HEK293 (cell line): ENCODE results near the gene PTGER4.
A peak's percentile ranks its signal among the peaks of the same experiment; 100 is the strongest.

ENCODE experiments used
- CTCF ChIA-PET: fragments of 350-600 bp; formaldehyde crosslinking; extraction: SDS; loops from one replicate; lab custom pipeline; 2021; ENCODE audit warnings: antibody characterized with exemption; lab: Yijun Ruan, JAX
- POLR2A ChIA-PET: fragments of 300-600 bp; formaldehyde crosslinking; extraction: SDS; loops from one replicate; lab custom pipeline; 2020; ENCODE audit warnings: antibody characterized with exemption, inconsistent platforms; lab: Yijun Ruan, JAX
- H3K27ac ChIP-seq: fragments of 200-500 bp; sonication (Bioruptor generic); 2 replicates; pipeline ENCODE4 v1.5.1; 2014; ENCODE audit warnings: low read depth, low read length, control low read depth, inconsistent platforms; ENCODE audit errors: extremely low read depth
- H3K36me3 ChIP-seq, 2 experiments: fragments of 200-500 bp in 1 of 2; sonication (Bioruptor generic) in 1 of 2; 1 replicate in 1 of 2; 2 replicates in 1 of 2; pipeline ENCODE4 v1.5.1; 2014 to 2017; ENCODE audit warnings: inconsistent platforms in 2 of 2, low read length in 2 of 2; ENCODE audit not compliant: control insufficient read depth in 2 of 2, insufficient read depth in 1 of 2
- H3K4me1 ChIP-seq: fragments of 200-500 bp; sonication (Bioruptor generic); 2 replicates; pipeline ENCODE4 v1.5.1; 2014; ENCODE audit warnings: mild to moderate bottlenecking, low read length, inconsistent platforms; ENCODE audit not compliant: control insufficient read depth, insufficient read depth
- H3K4me3 ChIP-seq: 2 replicates; pipeline ENCODE4 v1.5.1; 2011; ENCODE audit warnings: low read depth, mild to moderate bottlenecking, control low read depth, low read length, moderate library complexity
- H3K9me3 ChIP-seq: fragments of 200-500 bp; sonication (Bioruptor generic); 2 replicates; pipeline ENCODE4 v1.5.1; 2014; ENCODE audit warnings: low read depth, low read length, inconsistent platforms; ENCODE audit not compliant: control insufficient read depth, insufficient read depth
- GLI4 ChIP-seq: fragments of 450-650 bp; formaldehyde crosslinking; IDR thresholded peaks from 2 replicates; pipeline ENCODE4 v1.5.1; 2016; ENCODE audit warnings: missing biosample characterization, missing genetic modification characterization
- GLIS2 ChIP-seq: fragments of 450-650 bp; formaldehyde crosslinking; IDR thresholded peaks from 2 replicates; pipeline ENCODE4 v1.5.1; 2016; ENCODE audit warnings: missing biosample characterization, missing genetic modification characterization
- KLF10 ChIP-seq: fragments of 450-650 bp; IDR thresholded peaks from 2 replicates; pipeline ENCODE4 v1.5.1; 2018; ENCODE audit warnings: missing biosample characterization, mild to moderate bottlenecking, missing genetic modification characterization
- KLF16 ChIP-seq: fragments of 450-650 bp; formaldehyde crosslinking; IDR thresholded peaks from 2 replicates; pipeline ENCODE4 v1.5.1; 2017; ENCODE audit warnings: missing biosample characterization, missing genetic modification characterization
- MZF1 ChIP-seq: fragments of 450-650 bp; formaldehyde crosslinking; IDR thresholded peaks from 2 replicates; pipeline ENCODE4 v1.5.1; 2017; ENCODE audit warnings: missing biosample characterization, missing genetic modification characterization, borderline replicate concordance
- OSR2 ChIP-seq: fragments of 450-650 bp; formaldehyde crosslinking; IDR thresholded peaks from 2 replicates; pipeline ENCODE4 v1.5.1; 2016; ENCODE audit warnings: missing biosample characterization, missing genetic modification characterization
- PATZ1 ChIP-seq: fragments of 450-650 bp; formaldehyde crosslinking; IDR thresholded peaks from 2 replicates; pipeline ENCODE4 v1.5.1; 2016; ENCODE audit warnings: missing biosample characterization, missing genetic modification characterization
- PRDM6 ChIP-seq: fragments of 450-650 bp; formaldehyde crosslinking; IDR thresholded peaks from 2 replicates; pipeline ENCODE4 v1.5.1; 2017; ENCODE audit warnings: missing biosample characterization, missing genetic modification characterization
- REPIN1 ChIP-seq: fragments of 450-650 bp; formaldehyde crosslinking; IDR thresholded peaks from 2 replicates; pipeline ENCODE4 v1.5.1; 2017; ENCODE audit warnings: missing biosample characterization, missing genetic modification characterization, low read depth
- TCF7L2 ChIP-seq: IDR thresholded peaks from 2 replicates; pipeline ENCODE4 v1.6.1; 2011; ENCODE audit warnings: low read depth, mild to moderate bottlenecking, inconsistent platforms, low read length, moderate library complexity, borderline replicate concordance
- ZBTB11 ChIP-seq: fragments of 450-650 bp; formaldehyde crosslinking; conservative IDR thresholded peaks from 2 replicates; pipeline ENCODE4 v1.5.1; 2016; ENCODE audit warnings: low read depth, missing biosample characterization, missing genetic modification characterization
- ZNF16 ChIP-seq: fragments of 450-650 bp; formaldehyde crosslinking; IDR thresholded peaks from 2 replicates; pipeline ENCODE4 v1.5.1; 2016; ENCODE audit warnings: low read depth, missing biosample characterization, missing genetic modification characterization
- ZNF169 ChIP-seq: fragments of 450-650 bp; formaldehyde crosslinking; IDR thresholded peaks from 2 replicates; pipeline ENCODE4 v1.5.1; 2016; ENCODE audit warnings: missing biosample characterization, missing genetic modification characterization
- ZNF302 ChIP-seq: fragments of 450-650 bp; formaldehyde crosslinking; IDR thresholded peaks from 2 replicates; pipeline ENCODE4 v1.5.1; 2016; ENCODE audit warnings: missing biosample characterization, missing genetic modification characterization, low read depth
- ZNF404 ChIP-seq: fragments of 450-650 bp; formaldehyde crosslinking; IDR thresholded peaks from 2 replicates; pipeline ENCODE4 v1.5.1; 2017; ENCODE audit warnings: missing biosample characterization, missing genetic modification characterization
- ZNF449 ChIP-seq: fragments of 450-650 bp; formaldehyde crosslinking; IDR thresholded peaks from 2 replicates; pipeline ENCODE4 v1.5.1; 2017; ENCODE audit warnings: missing biosample characterization, mild to moderate bottlenecking, missing genetic modification characterization, moderate library complexity
- ZNF530 ChIP-seq: fragments of 450-650 bp; formaldehyde crosslinking; IDR thresholded peaks from 2 replicates; pipeline ENCODE4 v1.5.1; 2016; ENCODE audit warnings: low read depth, missing biosample characterization, missing genetic modification characterization
- ZNF585B ChIP-seq: fragments of 450-650 bp; formaldehyde crosslinking; IDR thresholded peaks from 2 replicates; pipeline ENCODE4 v1.5.1; 2016; ENCODE audit warnings: missing biosample characterization, missing genetic modification characterization
- ZNF596 ChIP-seq: fragments of 450-650 bp; IDR thresholded peaks from 2 replicates; pipeline ENCODE4 v1.5.0; 2018; ENCODE audit warnings: missing biosample characterization, mild to moderate bottlenecking, missing genetic modification characterization, moderate library complexity
- ZNF621 ChIP-seq: fragments of 450-650 bp; formaldehyde crosslinking; IDR thresholded peaks from 2 replicates; pipeline ENCODE4 v1.5.1; 2017; ENCODE audit warnings: missing biosample characterization, missing genetic modification characterization
- ZNF639 ChIP-seq: fragments of 450-650 bp; formaldehyde crosslinking; IDR thresholded peaks from 2 replicates; pipeline ENCODE4 v1.5.1; 2016; ENCODE audit warnings: missing biosample characterization, missing genetic modification characterization

PTGER4 gene

GRCh38 chr5:40685193-40685592 is 5.5 kb downstream of the PTGER4 start:
- H3K4me3 ChIP-seq, result no peak overlapping the region
- H3K9me3 ChIP-seq, result no peaks in the 10 kb centered on the region
- TF ChIP-seq TCF7L2 (peak; percentile 30; the same call in 1 of the 2 replicates), ZNF169 (tag by site-specific recombination) (no peak), REPIN1 (tag by site-specific recombination) (no peak), ZNF404 (tag by site-specific recombination) (no peak), ZNF302 (tag by site-specific recombination) (no peak), ZNF639 (no peak), PRDM6 (tag by site-specific recombination) (0 out of 2 replicates have a peak, but pooled peaks have one; percentile 37), ZNF596 (no peak), KLF10 (tag by site-specific recombination) (no peak), ZNF585B (tag by site-specific recombination) (no peak), GLIS2 (tag by site-specific recombination) (no peak)
- ChIA-PET CTCF (interaction anchor here (0.6 to 2.2 kb wide), 7 partner anchors 43 to 1107 kb away, joined by 3 to 28 read pairs (median 4); no protein-coding TSS in a partner anchor), POLR2A (interaction anchor here (0.6 kb wide), 1 partner anchor 1111 kb away, joined by 3 read pairs; no protein-coding TSS in a partner anchor)
- H3K27ac ChIP-seq, result no peak overlapping the region
- peaks cover 0 to 12% of the 10 kb centered on the region in 2 experiments; a peak in 2 of 3 replicates for H3K36me3 ChIP-seq
- peaks cover 20% of the 10 kb centered on the region for H3K4me1 ChIP-seq

- POLR2A ChIA-PET, result interaction anchor here (0.6 kb wide), 1 partner anchor 1111 kb away, joined by 3 read pairs; no protein-coding TSS in a partner anchor
- H3K4me1 ChIP-seq, result peaks cover 20% of the 10 kb centered on the region
- H3K4me3 ChIP-seq, result no peak overlapping the region
- CTCF ChIA-PET, result interaction anchor here (0.6 to 2.2 kb wide), 10 partner anchors 45 to 1107 kb away, joined by 3 to 28 read pairs (median 4); no protein-coding TSS in a partner anchor
- no peak for TF ChIP-seq MZF1 (tag by site-specific recombination)
- TF ChIP-seq ZNF621 (tag by site-specific recombination), result no peak
- H3K27ac ChIP-seq, result no peak overlapping the region
- no peaks in the 10 kb centered on the region for H3K9me3 ChIP-seq
- peaks cover 0 to 10% of the 10 kb centered on the region in 2 experiments; a peak in 2 of 3 replicates for H3K36me3 ChIP-seq
Measured at GRCh38 chr5:40685976-40686486, 6.3 kb downstream of the PTGER4 start.

GRCh38 chr5:40687321-40687720 is 7.6 kb downstream of the PTGER4 start:
- TF ChIP-seq ZNF449 (tag by site-specific recombination) (no peak), KLF16 (tag by site-specific recombination) (no peak), ZNF16 (tag by site-specific recombination) (no peak), PATZ1 (tag by site-specific recombination) (no peak), GLI4 (tag by site-specific recombination) (no peak), OSR2 (tag by site-specific recombination) (no peak), ZNF530 (no peak), ZBTB11 (tag by site-specific recombination) (no peak)
- Histone ChIP-seq H3K36me3 (peaks cover 0 to 7% of the 10 kb centered on the region in 2 experiments; a peak in 2 of 3 replicates), H3K4me1 (peaks cover 20% of the 10 kb centered on the region), H3K27ac (no peak overlapping the region), H3K4me3 (no peak overlapping the region), H3K9me3 (no peaks in the 10 kb centered on the region)
- POLR2A ChIA-PET, result no interaction called here
- CTCF ChIA-PET, result interaction anchor here (0.9 kb wide), 1 partner anchor 530 kb away, joined by 3 read pairs; no protein-coding TSS in a partner anchor
